Right forelimb (tissue), 1 donor: Measurements from ENCODE around the gene SNRPD1.
"Not testable (repeated sequence)": the region's sequence is repeated elsewhere in the genome, so short reads cannot be mapped to it uniquely, and the experiment has no call there.

Experiments used
- DNase-seq: peaks from one replicate; pipeline ENCODE4 v3.0.0-alpha.2; 2018

The SNRPD1 gene

DNA sequence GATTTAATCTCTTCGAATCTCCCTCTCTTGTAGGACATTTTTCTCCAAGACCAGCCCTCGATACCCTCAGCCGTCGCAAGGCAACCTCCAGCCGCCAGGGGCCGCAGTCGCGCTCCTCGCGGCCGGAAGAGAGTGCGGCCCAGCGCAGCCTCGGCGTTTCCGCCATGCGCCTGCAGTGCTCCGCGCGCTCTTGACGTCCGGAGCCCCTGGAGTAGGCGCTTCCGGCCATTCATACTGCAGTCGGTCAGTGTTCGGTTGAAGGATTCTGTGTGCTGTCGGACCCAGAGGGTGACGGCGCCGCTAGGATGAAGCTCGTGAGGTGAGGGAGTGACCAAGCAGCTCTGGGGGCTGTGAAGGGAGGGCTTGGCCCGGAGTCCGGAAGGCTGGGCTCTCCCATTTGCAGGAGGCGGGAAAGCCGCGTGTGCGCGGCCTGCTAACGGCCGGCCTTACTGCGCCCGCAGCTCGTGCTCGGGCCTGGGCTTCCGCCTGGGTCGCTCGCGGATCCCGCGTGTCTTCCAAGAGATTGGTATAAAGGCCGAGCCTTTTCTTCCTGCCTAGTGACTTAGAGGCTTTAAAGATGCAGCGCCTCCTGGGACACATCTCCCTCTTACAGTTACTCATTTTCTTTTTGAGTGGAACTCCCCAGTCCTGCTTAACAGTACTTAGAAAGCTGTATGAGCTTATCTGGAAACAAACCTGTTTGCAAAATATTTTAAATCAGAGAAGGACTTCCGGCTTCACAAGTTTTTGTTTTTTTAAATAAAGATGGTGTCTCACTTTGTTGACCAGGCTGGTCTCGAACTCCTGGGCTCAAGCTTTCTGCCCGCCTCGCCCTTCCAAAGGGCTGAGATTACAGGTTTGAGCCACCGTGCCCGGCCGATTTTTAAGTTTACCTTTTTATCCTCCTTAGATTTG, at the start of gene SNRPD1:
Gene SNRPD1, plus strand, starts transcription at position 190 of the 915 bp plus-strand sequence. Its CDS starts 116 bp downstream, at position 306.
- peak; percentile 95 for DNase-seq

DNA sequence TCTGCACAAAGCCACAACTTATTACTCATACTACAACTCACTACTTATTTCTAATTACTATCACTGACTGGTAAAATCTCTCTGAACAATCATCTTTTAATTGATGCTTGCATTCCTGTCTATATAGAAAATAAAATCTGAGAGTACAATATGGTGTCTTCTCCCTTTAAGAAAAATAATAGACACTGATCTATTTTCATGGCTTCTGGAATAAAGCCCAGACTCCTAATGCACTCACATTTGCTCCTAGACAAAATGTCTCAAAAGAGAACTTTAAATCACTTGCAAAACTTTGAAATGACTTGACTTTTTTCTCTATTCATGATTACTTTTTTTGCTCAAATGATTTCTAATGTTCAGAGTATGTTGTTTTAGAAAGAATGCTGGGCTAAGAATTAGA, 40.3 kb upstream of the SNRPD1 start:
- no peak for DNase-seq

DNA sequence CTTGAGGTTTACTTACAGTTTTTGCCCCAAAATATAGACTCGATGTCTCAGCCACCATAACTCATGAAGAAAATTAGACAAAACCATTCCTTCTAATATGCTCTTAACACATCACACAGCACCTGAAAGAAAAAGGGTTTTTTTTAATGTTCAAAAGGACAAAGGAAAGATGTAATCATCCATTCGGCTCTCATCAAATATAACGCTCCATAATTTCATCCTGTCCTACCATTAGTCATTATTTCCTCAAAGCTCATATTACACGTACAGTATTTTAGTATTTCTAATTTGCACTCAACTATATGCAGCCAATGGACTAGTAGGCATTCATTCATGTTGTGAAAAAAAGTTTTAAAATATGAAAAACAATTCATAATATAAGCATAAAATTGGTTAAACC, 36.5 kb upstream of the SNRPD1 start:
- DNase-seq, result no peak

DNA sequence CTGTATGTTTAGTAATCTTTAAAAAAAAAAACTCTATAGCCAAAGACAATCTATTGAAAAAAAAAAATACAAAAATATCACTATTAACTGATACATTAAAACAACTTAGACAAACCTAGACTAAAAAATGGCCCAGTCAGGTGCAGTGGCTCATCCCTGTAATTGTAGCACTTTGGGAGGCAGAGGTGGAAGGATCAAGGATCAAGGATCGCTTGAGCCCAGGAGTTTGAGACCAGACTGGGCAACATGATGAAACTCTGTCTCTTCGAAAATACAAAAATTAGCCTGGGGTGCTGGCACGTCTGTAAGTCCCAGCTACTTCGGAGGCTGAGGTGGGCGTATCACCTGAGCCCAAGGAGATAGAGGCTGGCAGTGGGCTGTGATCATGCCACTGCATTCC, 27.7 kb upstream of the SNRPD1 start:
- no peak for DNase-seq

DNA sequence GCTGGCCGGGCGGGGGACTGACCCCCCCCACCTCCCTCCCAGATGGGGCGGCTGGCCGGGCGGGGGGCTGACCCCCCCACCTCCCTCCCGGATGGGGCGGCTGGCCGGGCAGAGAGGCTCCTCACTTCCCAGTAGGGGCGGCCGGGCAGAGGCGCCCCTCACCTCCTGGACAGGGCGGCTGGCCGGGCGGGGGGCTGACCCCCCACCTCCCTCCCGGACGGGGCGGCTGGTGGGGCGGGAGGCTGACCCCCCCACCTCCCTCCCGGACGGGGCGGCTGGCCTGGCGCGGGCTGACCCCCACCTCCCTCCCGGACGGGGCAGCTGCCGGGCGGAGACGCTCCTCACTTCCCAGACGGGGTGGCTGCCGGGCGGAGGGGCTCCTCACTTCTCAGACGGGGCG, 19.8 kb upstream of the SNRPD1 start:
- not testable (repeated sequence) for DNase-seq

DNA sequence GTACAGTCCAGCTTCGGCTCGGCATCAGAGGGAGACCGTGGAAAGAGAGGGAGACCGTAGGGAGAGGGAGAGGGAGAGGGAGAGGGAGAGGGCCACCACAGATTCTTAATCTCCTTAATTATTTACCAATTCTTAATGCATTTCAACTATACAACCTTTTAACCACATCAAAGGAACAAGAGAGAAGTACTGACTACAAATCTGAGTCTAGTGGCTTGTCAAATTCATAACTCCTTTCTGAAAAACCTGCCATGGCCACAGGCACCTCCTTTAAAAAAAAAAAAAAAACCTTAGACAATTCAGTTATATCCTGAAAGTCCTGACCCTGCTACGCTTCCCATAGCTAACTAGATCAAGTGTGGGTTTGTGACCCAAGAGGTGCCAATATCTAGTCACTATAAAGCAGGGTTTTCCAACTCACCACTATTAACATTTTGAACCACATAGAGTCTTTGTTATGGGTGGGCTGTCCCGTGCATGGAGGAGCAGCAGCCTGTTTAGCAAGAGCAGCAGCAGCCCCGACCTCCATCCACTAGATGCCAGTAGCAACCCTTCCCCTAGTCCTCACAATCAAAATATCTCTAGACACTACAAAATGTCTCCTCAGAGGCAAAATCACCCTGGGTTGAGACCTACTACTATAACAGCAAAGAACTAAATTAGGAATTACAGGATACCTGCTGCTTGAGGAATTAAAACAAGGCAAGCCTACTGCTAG, 18.4 kb upstream of the SNRPD1 start:
- no peak for DNase-seq

DNA sequence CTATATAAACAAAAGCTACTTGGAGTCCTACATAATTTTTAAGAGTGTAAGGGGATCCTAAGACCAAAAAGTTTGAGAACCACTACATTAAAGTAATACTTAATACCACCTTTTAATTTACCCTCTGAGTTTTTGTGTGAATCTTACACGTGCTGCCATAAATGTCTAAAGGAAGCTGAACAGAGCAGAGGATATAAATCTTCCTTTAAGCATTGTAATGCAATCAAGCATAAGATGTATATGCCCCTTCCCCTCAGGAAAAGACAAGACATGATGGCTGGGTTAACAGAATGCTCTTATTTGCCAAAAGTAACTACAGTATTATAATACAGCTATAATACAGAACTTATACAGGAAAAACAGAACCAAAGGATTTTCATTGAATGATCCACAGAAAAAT, 14.5 kb upstream of the SNRPD1 start:
- no peak for DNase-seq

DNA sequence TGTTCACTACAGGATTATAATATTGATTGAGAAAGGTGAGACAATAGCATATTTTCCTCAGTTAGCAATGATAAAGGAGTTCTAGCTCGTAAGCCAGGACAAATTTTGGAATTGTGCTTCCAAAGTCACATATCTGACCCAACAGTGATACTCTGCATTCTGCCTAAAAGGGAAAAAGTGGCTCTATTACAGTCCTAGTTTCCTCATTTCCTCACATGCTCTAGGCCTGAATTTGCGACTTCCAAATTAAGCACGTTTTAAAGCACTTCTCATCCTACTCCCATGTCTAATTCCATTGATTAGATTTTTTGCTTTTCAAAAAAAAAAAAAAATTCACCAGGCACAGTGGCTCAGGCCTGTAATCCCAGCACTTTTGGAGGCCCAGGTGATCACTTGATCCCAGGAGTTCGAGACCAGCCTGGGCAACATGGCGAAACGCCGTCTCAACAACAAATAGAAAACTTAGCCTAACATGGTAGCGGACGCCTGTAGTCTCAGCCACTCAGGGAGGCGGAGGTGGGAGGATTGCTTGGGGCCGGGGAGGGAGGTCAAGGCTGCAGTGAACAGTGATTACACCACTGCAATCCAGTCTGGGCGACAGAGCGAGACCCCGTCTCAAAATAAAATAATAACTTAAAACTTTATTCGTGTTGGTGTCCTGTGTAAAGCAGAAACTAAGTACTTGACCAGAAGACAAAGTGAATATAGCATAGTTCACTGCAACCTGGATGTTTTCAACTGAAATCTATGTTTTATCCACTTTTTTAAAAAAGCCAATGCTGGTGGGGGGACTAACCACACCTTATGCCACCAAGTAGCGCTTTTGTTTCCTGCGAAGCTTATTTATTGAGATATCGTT, 13.2 kb upstream of the SNRPD1 start:
- DNase-seq, result no peak

DNA sequence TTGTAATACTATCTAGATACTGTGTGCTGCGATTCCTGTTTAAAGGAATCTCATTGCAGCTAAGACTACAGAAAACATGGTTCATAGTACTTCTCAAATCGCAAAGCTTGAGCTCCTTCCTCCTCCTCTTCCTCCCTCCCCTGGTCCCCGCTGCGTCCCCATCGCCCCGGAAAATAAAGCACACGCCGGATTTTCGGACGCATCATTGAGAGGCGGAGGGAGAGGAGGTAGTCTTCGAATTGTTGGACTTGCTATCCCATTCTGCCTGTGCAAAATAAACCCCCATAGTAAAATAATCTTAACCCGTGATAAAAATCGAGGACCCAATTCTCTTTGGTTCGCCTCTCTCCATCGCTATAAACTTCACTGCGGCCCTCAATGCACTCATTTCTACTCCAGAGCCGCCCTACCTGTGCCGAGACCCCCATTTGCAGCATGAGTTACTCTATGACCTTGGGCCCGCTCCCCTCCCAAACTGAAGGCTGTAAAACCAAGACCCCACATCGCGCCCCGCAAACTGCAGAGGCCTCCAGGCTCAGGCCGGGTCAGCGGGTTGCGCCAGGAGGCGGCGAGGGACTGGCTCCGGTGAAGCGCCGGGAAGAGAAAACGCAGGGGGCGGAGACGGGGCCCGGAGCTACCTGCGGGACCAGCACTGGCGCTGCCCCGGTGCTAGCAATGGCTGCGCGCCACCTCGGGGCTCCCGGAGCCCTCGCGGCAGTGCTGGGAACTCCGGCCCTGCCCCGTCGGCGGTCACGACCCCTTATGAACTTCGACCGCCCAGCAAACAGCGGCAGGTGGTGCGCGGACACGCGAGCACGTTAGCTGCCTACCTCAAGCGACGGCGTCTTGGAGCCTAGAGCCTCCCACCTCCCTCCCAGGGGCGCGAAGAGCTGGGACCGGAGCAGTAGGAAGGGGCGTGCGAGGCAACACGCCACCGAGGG, 12.3 kb upstream of the SNRPD1 start:
- no peak for DNase-seq

DNA sequence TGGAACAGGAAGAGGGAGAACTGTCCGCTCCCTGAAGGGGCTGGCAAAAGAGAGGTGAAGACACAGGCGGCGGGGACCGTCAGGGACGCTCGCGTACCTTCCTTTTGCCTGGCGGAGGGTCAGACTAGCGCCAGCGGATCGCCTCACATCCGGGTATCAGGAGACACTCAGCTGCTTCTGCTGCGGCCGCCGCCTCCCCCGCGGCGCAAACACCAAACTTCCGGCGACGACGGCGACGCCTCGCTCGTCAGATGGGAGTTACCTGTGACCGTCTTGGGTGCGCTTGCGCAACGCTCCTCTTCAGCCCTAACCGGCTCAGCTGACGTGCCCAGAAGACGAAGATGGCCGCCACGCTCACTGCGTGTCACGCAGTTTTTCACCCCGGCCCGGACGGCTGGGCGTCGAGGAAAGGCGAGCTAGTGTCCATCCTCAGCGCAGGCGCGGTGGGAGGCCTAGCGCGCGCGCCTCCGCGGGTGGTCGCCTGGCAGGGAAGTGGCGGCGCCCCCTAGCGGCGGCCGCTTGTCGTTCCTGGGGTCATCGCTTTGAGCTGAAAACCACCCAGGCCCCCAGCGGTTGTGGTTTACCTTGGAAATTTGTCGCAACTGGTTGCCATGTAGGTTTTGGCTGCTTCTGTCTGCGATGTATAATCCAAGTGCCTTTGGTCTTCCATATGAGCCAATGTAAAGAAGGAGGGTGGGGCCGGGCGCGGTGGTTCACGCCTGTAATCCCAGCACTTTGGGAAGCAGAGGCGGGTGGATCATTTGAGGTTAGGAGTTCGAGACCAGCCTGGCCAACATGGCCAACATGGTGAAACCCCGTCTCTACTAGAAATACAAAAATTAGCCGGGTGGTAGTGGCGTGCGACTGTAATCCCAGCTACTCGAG, 11.3 kb upstream of the SNRPD1 start, which contains the start of gene ESCO1:
Gene ESCO1, minus strand, starts transcription at position 179 of the 885 bp plus-strand sequence. CDS start 25,861 bp downstream, outside the sequence.
- peak; percentile 96 for DNase-seq

DNA sequence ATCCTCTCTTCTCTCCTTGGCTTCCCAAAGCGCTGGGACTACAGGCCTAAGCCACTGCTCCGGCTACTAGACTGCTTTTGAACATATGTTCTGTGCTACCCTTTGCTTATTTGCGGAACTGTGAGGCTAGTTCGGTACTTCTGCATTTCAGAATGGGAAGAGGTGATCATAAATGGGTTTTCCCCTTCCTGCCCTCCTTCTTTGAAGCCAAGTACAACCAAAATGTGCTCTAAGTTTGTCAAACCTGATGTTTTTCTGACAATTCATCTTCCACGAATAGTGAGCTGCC, 9.9 kb upstream of the SNRPD1 start:
- DNase-seq, result no peak

DNA sequence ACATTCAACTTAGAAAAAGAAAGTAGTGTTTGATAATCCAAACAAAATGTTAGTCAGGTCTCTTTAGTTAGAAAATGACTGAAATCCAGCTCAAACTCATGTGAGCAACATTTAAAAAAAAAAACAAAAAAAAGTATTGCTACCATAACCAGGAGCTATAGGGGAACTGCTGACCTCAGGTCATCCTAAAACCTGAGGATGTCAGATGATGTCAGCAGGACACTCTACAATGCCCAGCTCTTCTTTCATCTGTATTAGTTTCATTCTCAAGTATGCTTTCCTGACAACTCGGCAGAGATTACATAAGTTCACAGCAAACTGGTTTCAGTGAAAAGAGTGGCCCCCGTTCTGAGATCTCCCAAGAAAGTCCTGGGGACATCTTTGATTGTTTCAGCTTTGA, 7.4 kb upstream of the SNRPD1 start:
- DNase-seq, result no peak

DNA sequence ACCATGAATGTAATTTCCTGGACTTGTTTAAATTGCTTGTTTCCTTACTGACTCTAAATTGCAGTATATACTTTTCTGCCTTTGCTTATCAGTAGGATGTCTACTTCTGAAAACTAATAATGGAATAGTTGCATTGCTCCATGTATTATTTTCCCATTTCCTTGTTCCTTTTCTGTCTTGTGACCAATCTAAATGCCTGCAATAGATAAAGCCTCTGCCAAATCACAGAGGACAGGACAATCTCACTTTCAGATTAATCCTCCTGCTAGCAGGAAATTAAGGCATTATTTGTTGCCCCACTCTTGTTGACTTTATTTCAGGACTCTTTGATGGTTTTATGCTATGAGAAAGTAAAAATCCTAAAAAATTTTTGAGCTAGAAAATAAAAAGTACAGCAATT, 6.9 kb upstream of the SNRPD1 start:
- DNase-seq, result no peak

DNA sequence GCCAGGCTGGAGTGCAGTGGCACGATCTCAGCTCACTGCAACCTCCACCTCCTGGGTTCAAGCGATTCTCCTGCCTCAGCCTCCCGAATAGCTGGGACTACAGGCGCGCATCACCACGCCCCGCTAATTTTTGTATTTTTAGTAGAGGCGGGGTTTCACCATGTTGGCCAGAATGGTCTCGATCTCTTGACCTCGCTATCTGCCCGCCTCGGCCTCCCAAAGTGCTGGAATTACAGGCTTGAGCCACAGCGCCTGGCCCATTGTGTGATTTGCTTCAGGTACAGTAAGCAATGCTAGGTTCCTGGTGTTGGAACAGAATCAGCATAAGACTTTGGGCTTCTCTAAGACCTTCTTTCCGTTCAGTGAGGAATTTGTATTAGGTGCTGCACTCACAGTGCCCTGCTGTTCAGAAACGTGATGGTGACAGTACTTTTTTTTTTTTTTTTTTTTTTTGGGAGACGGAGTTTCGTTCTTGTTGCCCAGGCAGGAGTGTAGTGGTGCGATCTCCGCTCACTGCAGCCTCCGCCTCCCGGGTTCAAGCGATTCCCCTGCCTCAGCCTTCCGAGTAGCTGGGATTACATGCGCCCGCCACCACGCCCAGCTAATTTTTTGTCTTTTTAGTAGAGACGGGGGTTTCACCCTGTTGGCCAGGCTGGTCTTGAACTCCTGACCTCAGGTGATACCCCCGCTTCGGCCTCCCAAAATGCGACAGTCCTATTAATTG, 551 bp upstream of the SNRPD1 start:
- DNase-seq, result not testable (repeated sequence)

DNA sequence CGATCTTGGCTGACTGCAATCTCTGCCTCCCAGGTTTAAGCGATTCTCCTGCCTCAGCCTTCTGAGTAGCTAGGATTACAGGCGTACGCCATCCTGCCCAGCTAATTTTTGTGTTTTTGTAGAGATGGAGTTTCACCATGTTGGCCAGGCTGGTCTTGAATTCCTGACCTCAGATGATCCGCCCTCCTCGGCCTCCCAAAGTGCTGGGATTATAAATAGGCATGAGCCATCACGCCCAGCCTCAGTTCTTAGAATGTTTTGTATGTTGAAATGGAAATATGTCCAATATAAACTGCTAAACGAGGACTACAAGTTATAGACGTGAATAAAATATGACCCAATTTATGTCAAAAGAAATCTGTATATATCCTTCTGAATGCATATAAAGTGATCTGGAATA, 9.5 kb downstream of the SNRPD1 start:
- DNase-seq, result not testable (repeated sequence)

DNA sequence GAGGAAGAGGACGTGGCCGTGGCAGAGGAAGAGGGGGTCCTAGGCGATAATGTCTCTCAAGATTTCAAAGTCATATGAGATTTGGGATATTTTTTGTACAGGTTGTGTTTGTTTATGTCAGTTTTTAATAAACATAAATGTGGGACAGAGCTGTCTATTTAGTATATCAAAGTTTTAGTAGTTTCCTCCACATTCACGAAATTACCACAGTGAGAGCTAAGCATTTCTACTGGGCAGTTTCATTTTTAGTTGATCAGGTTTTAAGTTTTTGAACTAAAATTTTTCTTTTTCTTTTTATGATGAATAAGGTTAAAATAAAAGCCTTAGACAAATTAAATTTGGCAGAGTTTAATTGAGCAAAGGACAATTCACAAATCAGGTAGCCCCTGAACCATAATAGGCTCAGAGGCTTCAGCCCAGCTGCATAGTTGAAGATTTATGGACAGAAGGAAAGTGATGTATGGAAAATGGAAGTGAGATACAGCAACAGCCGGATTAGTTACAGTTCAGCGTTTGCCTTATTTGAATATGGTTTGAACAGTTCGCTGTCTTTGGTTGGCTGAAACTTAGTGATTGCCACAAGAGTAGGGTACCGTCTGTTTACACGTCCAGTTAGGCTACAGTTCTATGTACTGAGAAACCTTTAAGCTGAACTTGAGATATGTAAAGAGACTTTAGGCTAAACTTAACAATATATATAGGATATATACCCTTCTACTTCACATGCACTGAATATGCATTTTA, 17.1 kb downstream of the SNRPD1 start:
- no peak for DNase-seq

DNA sequence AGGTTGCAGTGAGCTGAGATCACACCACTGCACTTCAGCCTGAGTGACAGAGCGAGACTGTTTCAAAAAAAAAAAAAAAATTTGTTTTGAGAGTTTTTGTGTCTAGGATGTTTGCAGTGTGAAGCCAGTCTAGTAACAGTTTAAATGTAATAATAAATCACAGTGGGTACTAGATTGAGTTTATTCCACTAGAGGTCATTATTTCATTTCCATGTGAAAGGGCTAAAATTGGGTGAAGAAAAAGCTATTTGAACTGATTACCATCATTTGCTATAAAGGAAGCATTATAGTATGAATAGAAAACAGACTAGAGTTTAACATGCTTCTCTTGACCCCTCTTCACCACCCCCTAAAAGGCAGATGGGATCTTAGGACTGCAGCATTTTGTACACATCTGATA, 20.3 kb downstream of the SNRPD1 start:
- no peak for DNase-seq

DNA sequence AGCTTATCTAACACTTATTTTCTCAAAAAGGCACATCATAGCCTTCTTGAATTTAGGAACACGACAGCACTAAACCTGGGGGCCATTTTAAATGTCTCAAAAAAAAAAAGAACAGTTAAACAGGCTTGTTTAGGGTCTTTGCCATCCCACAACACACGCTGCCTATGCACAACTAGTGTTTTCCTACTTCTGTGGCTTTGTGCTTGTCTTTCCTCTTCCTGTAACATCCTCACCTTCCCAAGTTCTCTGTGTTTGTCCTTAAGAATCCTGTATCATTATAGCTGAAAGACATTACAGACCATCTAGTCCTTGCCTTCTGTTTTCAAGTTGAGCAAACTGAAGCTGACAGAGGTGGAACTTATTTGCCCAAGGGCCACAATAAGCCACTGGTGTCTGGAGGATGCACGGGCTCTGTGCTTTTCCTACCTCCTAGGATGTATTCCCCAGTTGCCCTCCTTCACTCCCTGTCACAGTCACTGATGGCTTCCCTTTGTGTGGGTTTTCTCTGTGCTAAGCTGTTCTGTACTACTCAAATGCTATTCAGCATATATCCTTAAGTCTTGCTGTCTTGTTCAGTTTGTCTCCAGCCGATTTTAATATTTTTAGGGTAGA, 22.6 kb downstream of the SNRPD1 start:
- no peak for DNase-seq

DNA sequence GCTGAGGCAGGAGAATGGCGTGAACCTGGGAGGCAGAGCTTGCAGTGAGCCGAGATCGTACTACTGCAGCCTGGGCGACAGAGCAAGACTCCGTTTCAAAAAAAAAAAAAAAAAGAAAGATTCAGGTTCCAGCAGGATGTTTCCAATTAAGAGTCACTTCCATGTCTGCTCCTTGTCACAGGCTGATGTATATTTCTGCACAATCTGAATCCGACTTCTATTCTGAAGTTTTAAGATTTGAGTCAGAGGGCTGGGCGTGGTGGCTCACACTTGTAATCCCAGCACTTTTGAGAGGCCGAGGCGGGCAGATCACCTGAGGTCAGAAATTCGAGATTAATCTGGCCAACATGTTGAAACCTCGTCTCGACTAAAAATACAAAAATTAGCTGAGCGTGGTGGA, 24.7 kb downstream of the SNRPD1 start:
- DNase-seq, result no peak
